ENCODE measurements around the gene ERCC1.
A peak's percentile ranks its signal among the peaks of the same experiment; 100 is the strongest.

ERCC1 gene

DNA sequence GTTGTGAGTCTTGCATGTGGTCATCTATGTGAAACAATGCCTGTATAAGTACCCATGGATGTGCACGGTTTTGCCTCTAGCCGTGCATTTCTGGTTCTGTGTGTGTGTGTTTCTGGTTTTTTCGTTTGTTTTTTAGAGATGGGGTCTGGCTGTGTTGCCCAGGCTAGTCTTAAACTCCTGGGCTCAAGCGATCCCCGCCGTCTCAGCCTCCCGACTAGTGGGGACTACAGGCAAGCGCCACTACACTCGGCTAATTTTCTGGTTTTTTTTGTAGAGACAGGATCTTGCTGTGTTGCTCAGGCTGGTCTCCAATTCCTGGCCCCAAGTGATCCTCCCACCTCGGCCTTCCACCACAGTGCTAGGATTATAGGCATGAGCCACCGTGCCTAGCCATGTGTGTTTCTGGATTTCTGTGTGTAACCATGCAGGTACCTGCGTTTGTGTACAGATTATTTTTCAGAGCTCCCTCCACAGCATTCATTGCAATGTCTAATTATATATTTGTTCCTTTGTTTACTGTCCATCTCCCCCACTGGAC is 28.2 kb upstream of the ERCC1 start:
- Histone ChIP-seq H3K4me1 (ENCODE audit: control insufficient read depth in 1 of 2, insufficient read depth in 1 of 2, low read depth in 1 of 2, low read length in 1 of 2) (peaks cover 37 to 39% of the 10 kb centered on the region in 2 experiments), H3K27me3 (peaks cover 54% of the 10 kb centered on the region), H3K4me3 (ENCODE audit: low read depth in 1 of 2, low read length in 1 of 2) (no peak overlapping the region), H3K9me3 (no peaks in the 10 kb centered on the region), H3K27ac (peak overlapping the region; percentile 94), H3K36me3 (no peaks in the 10 kb centered on the region)
- TF ChIP-seq, protein P1, sequence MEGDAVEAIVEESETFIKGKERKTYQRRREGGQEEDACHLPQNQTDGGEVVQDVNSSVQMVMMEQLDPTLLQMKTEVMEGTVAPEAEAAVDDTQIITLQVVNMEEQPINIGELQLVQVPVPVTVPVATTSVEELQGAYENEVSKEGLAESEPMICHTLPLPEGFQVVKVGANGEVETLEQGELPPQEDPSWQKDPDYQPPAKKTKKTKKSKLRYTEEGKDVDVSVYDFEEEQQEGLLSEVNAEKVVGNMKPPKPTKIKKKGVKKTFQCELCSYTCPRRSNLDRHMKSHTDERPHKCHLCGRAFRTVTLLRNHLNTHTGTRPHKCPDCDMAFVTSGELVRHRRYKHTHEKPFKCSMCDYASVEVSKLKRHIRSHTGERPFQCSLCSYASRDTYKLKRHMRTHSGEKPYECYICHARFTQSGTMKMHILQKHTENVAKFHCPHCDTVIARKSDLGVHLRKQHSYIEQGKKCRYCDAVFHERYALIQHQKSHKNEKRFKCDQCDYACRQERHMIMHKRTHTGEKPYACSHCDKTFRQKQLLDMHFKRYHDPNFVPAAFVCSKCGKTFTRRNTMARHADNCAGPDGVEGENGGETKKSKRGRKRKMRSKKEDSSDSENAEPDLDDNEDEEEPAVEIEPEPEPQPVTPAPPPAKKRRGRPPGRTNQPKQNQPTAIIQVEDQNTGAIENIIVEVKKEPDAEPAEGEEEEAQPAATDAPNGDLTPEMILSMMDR (IDR thresholded peaks at IDR 0.05), result no peak

DNA sequence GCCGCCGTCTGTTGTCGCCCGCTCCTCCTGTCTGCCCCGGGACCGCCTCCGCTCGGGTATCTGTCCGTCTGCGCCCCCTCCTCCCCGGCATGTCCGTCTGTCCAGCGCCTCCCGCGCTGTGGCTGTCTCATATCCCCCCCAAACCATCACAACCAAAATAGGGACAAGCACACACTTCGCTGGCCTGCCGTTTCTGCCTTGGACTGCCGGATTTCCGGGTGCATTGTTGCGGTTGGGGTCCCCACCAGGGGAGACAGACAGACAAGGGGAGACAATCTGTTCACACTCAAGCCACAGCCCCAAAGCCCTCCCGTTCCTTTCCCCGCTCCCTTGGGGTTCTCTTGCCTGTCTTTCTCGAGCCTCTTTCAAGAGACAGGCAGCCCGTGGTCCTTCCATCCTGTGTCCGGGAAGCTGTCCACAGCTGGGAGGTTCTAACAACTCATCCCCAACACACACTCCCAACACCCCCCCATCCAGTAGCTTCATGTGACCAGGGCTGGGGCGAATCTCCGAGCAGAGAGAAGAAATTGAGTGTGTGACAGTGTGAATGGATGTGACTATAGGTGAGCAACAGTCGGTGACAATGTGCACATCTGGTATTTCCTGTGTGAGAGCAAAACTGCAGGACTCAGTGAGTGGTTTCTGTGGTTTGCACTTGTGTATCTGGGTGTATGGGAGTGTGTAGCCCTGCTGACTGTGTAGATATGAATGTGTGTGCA is 27.6 kb upstream of the ERCC1 start:
- H3K4me3 ChIP-seq (ENCODE audit: low read depth in 1 of 2, low read length in 1 of 2), result peak overlapping the region; percentile 67 to 80

DNA sequence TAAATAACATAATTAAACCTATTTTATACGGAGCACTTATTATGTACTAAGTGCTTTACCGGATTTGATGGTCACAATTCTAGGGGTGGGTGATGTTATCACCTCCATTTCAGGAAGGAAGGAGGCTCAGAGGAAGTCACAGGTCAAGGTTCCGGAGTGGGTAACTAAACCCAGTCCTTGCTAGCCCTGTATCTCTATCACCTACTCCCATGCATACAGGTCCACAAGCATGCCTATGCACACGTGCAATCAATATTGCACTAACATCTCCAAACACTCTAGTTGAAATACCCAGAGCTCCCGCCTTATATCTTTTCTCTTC is 26.3 kb upstream of the ERCC1 start:
- no peaks in the 10 kb centered on the region for H3K36me3 ChIP-seq
- H3K9me3 ChIP-seq, result no peaks in the 10 kb centered on the region
- H3K4me1 ChIP-seq (ENCODE audit: control insufficient read depth in 1 of 2, insufficient read depth in 1 of 2, low read depth in 1 of 2, low read length in 1 of 2), result peaks cover 25 to 28% of the 10 kb centered on the region in 2 experiments
- H3K4me3 ChIP-seq (ENCODE audit: low read depth in 1 of 2, low read length in 1 of 2), result peak overlapping the region; percentile 67 to 80
- peak overlapping the region; percentile 94 for H3K27ac ChIP-seq
- H3K27me3 ChIP-seq, result peaks cover 47% of the 10 kb centered on the region
- TF ChIP-seq, protein P1 (IDR thresholded peaks at IDR 0.05), result no peak

More for the DNA sequence above, 27.6 kb upstream of the ERCC1 start:
- Histone ChIP-seq H3K36me3 (no peaks in the 10 kb centered on the region), H3K27me3 (peaks cover 54% of the 10 kb centered on the region), H3K9me3 (no peaks in the 10 kb centered on the region), H3K4me1 (ENCODE audit: control insufficient read depth in 1 of 2, insufficient read depth in 1 of 2, low read depth in 1 of 2, low read length in 1 of 2) (peaks cover 33 to 35% of the 10 kb centered on the region in 2 experiments), H3K27ac (peak overlapping the region; percentile 94)
- TF ChIP-seq, protein P1 (IDR thresholded peaks at IDR 0.05), result no peak

DNA sequence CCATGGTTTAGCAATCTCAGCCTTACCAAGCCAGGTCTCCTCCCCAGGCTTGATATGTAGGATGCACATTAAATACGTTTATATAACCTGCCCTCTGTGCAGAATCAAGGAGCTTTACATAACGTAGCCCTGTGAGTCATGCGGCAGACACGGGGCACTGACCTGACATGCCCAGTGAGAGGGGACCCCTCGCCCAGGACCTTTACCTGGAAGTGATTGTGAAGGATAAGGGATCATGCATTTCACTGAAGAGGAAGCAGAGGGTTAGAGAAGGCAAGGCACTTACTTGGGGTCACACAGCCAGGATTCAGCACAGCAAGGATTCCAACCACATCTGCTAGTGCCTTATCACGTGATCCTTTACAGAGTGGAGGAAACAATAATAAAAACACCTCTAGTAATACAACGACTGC is 25.2 kb upstream of the ERCC1 start:
- no peaks in the 10 kb centered on the region for H3K9me3 ChIP-seq
- H3K4me3 ChIP-seq (ENCODE audit: low read depth in 1 of 2, low read length in 1 of 2), result no peak overlapping the region
- TF ChIP-seq, protein P1 (IDR thresholded peaks at IDR 0.05), result no peak
- H3K27ac ChIP-seq, result no peak overlapping the region
- peaks cover 34 to 38% of the 10 kb centered on the region in 2 experiments for H3K4me1 ChIP-seq (ENCODE audit: control insufficient read depth in 1 of 2, insufficient read depth in 1 of 2, low read depth in 1 of 2, low read length in 1 of 2)
- no peaks in the 10 kb centered on the region for H3K36me3 ChIP-seq
- H3K27me3 ChIP-seq, result peaks cover 48% of the 10 kb centered on the region

DNA sequence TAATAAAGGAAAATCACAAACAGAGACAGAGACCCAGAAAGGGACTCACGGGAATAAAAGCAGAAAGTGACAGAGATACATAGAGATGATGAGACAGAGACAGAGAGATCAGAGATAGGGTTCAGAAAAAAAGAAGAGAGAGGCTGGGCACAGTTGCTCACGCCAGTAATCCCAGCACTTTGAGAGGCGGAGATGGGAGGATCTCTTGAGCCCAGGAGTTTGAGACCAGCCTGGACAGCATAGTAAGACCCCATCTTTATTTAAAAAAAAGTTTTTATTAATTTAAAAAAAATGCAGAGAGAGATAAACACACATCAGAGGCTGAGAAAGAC is 24.7 kb upstream of the ERCC1 start:
- no peaks in the 10 kb centered on the region for H3K36me3 ChIP-seq
- H3K4me1 ChIP-seq (ENCODE audit: control insufficient read depth in 1 of 2, insufficient read depth in 1 of 2, low read depth in 1 of 2, low read length in 1 of 2), result peaks cover 39 to 43% of the 10 kb centered on the region in 2 experiments
- TF ChIP-seq, protein P1 (IDR thresholded peaks at IDR 0.05), result no peak
- no peak overlapping the region for H3K27ac ChIP-seq
- H3K27me3 ChIP-seq, result peaks cover 48% of the 10 kb centered on the region
- no peak overlapping the region for H3K4me3 ChIP-seq (ENCODE audit: low read depth in 1 of 2, low read length in 1 of 2)
- no peaks in the 10 kb centered on the region for H3K9me3 ChIP-seq

All from neutrophil (primary cell).